Stomach smooth muscle (tissue), 2 donors: ENCODE results near the gene PPM1F.

Experiments used
- H3K27ac ChIP-seq: one replicate; pipeline ENCODE4 v1.7.0; 2013; ENCODE audit warnings: mild to moderate bottlenecking, low read length, inconsistent platforms
- H3K27me3 ChIP-seq, 2 donors: one replicate each; pipeline ENCODE4 v1.7.0; 2013; ENCODE audit warnings: low read length in 2 of 2; ENCODE audit not compliant: insufficient read depth in 2 of 2, control insufficient read depth in 1 of 2
- H3K36me3 ChIP-seq, 2 donors: one replicate each; pipeline ENCODE4 v1.7.0; 2013; ENCODE audit warnings: low read length in 2 of 2; ENCODE audit not compliant: control insufficient read depth in 2 of 2, insufficient read depth in 2 of 2
- H3K4me1 ChIP-seq: one replicate; pipeline ENCODE4 v1.7.0; 2013; ENCODE audit warnings: low read length; ENCODE audit not compliant: control insufficient read depth, insufficient read depth
- H3K4me3 ChIP-seq, 2 donors: one replicate each; pipeline ENCODE4 v1.7.0; 2013; ENCODE audit warnings: low read length in 2 of 2
- H3K9ac ChIP-seq, 2 donors: one replicate each; pipeline ENCODE4 v1.7.0; 2013; ENCODE audit warnings: low read length in 2 of 2, mild to moderate bottlenecking in 1 of 2
- H3K9me3 ChIP-seq, 2 donors: one replicate each; pipeline ENCODE4 v1.7.0; 2013; ENCODE audit warnings: low read length in 2 of 2; ENCODE audit not compliant: control insufficient read depth in 2 of 2
- donor health status: healthy.
- donor health status: Pancreatic carcinoma.

PPM1F gene

DNA sequence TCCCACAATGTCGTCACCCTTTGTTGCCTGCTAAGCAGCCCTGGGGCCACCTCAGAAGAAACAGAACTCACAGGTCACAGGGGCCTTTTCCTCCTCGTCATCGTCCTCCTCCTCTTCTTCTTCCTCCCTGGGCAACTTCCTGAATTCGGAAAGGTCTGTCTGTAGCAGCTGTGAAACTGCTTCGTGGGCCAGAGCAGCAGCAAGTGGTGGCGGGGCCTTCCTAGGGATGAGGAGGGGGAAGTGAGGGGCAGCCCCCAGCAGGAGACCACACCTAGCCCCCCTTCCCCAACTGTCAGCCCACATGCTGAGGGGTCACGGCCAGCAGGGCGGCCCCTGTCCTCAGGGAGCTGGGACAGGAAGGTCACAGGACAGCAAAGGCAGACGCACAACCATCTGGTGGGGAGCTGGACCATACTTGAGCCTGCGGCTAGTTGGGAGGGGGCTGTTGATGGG lies 13.2 kb downstream of the PPM1F start:
- peaks cover 3% of the 10 kb centered on the region in 2 donors for H3K36me3 ChIP-seq
- H3K4me1 ChIP-seq: peaks cover 60% of the 10 kb centered on the region
- H3K9ac ChIP-seq: no peak overlapping the region
- no peaks in the 10 kb centered on the region for H3K9me3 ChIP-seq
- H3K27ac ChIP-seq: peak overlapping the region; percentile 93
- H3K4me3 ChIP-seq: no peak overlapping the region
- no peaks in the 10 kb centered on the region for H3K27me3 ChIP-seq

GRCh38 chr22:21938906-21939305 lies 13.7 kb downstream of the PPM1F start:
- Histone ChIP-seq H3K9ac (peak overlapping the region in 1 of 2 donors; percentile 89), H3K36me3 (peaks cover 0 to 2% of the 10 kb centered on the region in 2 donors), H3K4me1 (peaks cover 57% of the 10 kb centered on the region), H3K4me3 (peak overlapping the region in 1 of 2 donors; percentile 89), H3K27me3 (no peaks in the 10 kb centered on the region), H3K9me3 (no peaks in the 10 kb centered on the region), H3K27ac (peak overlapping the region; percentile 93)

- peak overlapping the region; percentile 89 to 96 for H3K4me3 ChIP-seq
- peaks cover 53% of the 10 kb centered on the region for H3K4me1 ChIP-seq
- no peaks in the 10 kb centered on the region for H3K9me3 ChIP-seq
- peaks cover 3% of the 10 kb centered on the region in 2 donors for H3K36me3 ChIP-seq
- H3K9ac ChIP-seq: peak overlapping the region; percentile 86 to 89
- H3K27me3 ChIP-seq: no peaks in the 10 kb centered on the region
- peak overlapping the region; percentile 93 for H3K27ac ChIP-seq
Measured at GRCh38 chr22:21938071-21938822, 14.4 kb downstream of the PPM1F start.

- H3K4me3 ChIP-seq: peak overlapping the region; percentile 89 to 96
- peaks cover 8% of the 10 kb centered on the region in 2 donors for H3K36me3 ChIP-seq
Measured at GRCh38 chr22:21937821-21938070, 14.9 kb downstream of the PPM1F start.

DNA sequence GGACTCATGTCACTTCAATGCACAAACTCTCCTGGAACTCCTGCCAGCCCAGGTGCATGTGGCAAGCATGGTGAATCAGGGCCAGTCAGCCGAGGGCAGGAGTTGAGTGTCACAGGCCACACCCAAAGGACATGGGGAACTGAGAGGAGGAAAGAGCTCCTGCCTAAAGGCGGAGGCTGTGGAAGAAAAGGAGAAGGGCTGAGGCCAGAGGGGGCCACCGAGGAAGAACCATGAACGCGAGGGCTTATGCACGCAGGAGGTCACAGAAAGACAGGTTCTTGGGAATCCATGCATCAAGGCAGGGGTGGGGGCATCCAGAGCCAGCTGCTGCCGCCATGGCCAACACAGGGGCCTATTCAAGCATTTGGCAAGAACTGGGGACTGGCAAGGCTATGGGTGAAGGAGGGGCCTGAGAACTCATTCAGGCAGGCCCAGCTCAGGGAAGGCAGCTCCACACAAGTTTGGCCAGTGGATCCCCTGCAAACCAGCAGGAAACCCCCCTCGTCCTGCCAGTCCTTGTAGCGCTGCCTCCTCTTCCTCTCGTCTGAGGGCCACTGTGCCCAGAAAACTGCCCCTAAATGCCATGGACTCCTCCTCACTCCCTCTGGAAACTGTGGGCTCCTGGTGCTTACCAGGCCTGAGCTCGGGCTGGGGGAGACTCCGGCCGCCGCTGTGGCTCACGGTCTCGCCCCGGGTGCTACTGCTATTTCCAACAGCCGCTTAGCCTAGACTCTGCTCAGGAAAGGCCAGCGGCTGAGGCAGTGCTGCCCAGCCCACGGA lies 15.4 kb downstream of the PPM1F start:
- Histone ChIP-seq H3K27ac (peak overlapping the region; percentile 93), H3K9me3 (no peaks in the 10 kb centered on the region), H3K9ac (peak overlapping the region; percentile 74 to 89), H3K4me3 (peak overlapping the region; percentile 89 to 96), H3K4me1 (peaks cover 43% of the 10 kb centered on the region), H3K36me3 (peaks cover 13% of the 10 kb centered on the region in 2 donors), H3K27me3 (no peaks in the 10 kb centered on the region)

More at GRCh38 chr22:21937821-21938070, 14.9 kb downstream of the PPM1F start:
- peak overlapping the region; percentile 74 to 89 for H3K9ac ChIP-seq
- no peaks in the 10 kb centered on the region for H3K27me3 ChIP-seq
- H3K9me3 ChIP-seq: no peaks in the 10 kb centered on the region
- peaks cover 48% of the 10 kb centered on the region for H3K4me1 ChIP-seq
- peak overlapping the region; percentile 93 for H3K27ac ChIP-seq

GRCh38 chr22:21936151-21936775 lies 16.4 kb downstream of the PPM1F start:
- no peaks in the 10 kb centered on the region for H3K9me3 ChIP-seq
- no peak overlapping the region for H3K4me3 ChIP-seq
- peaks cover 37% of the 10 kb centered on the region for H3K4me1 ChIP-seq
- no peaks in the 10 kb centered on the region for H3K27me3 ChIP-seq
- peak overlapping the region; percentile 55 to 89 for H3K9ac ChIP-seq
- peak overlapping the region; percentile 93 for H3K27ac ChIP-seq
- H3K36me3 ChIP-seq: peaks cover 14 to 15% of the 10 kb centered on the region in 2 donors

GRCh38 chr22:21933910-21934309 lies 18.7 kb downstream of the PPM1F start:
- H3K27ac ChIP-seq: no peak overlapping the region
- no peak overlapping the region for H3K9ac ChIP-seq
- peaks cover 27% of the 10 kb centered on the region for H3K4me1 ChIP-seq
- H3K9me3 ChIP-seq: no peaks in the 10 kb centered on the region
- H3K27me3 ChIP-seq: no peaks in the 10 kb centered on the region
- H3K36me3 ChIP-seq: peaks cover 34 to 36% of the 10 kb centered on the region in 2 donors
- H3K4me3 ChIP-seq: no peak overlapping the region

- peaks cover 39 to 41% of the 10 kb centered on the region in 2 donors for H3K36me3 ChIP-seq
- H3K9me3 ChIP-seq: no peaks in the 10 kb centered on the region
- no peak overlapping the region for H3K9ac ChIP-seq
- H3K4me1 ChIP-seq: peaks cover 22% of the 10 kb centered on the region
- H3K4me3 ChIP-seq: no peak overlapping the region
- no peak overlapping the region for H3K27ac ChIP-seq
- H3K27me3 ChIP-seq: no peaks in the 10 kb centered on the region
Measured at GRCh38 chr22:21933413-21933812, 19.2 kb downstream of the PPM1F start.

- H3K36me3 ChIP-seq: peaks cover 43 to 44% of the 10 kb centered on the region in 2 donors
- H3K9ac ChIP-seq: no peak overlapping the region
- no peaks in the 10 kb centered on the region for H3K27me3 ChIP-seq
- H3K4me3 ChIP-seq: no peak overlapping the region
- no peaks in the 10 kb centered on the region for H3K9me3 ChIP-seq
- no peak overlapping the region for H3K27ac ChIP-seq
- H3K4me1 ChIP-seq: peaks cover 12% of the 10 kb centered on the region
Measured at GRCh38 chr22:21932347-21932746, 20.3 kb downstream of the PPM1F start.

GRCh38 chr22:21931056-21931455 lies 21.6 kb downstream of the PPM1F start:
- Histone ChIP-seq H3K4me1 (no peaks in the 10 kb centered on the region), H3K27ac (no peak overlapping the region), H3K9me3 (no peaks in the 10 kb centered on the region), H3K9ac (no peak overlapping the region), H3K4me3 (no peak overlapping the region), H3K36me3 (peaks cover 47 to 50% of the 10 kb centered on the region in 2 donors), H3K27me3 (no peaks in the 10 kb centered on the region)
